ENCODE results near the gene IRX6.

Gene IRX6

GRCh38 chr16:55322327-55322726 is 1.7 kb upstream of the IRX6 start:
- no peak for DNase-seq (ENCODE audit: low read depth in 2 of 2)

GRCh38 chr16:55324285-55325079 is 479 bp downstream of the IRX6 start:
- no peak for DNase-seq (ENCODE audit: low read depth in 2 of 2)

GRCh38 chr16:55325080-55325447 is 1.1 kb downstream of the IRX6 start:
- DNase-seq (ENCODE audit: low read depth in 2 of 2) = no peak

- no peak for DNase-seq (ENCODE audit: low read depth in 2 of 2)
Measured at GRCh38 chr16:55325458-55326109, 1.6 kb downstream of the IRX6 start.

GRCh38 chr16:55326261-55327092 is 2.5 kb downstream of the IRX6 start:
- DNase-seq (ENCODE audit: low read depth in 2 of 2) = no peak

- DNase-seq (ENCODE audit: low read depth in 2 of 2) = no peak
Measured at GRCh38 chr16:55328611-55329569, 4.9 kb downstream of the IRX6 start.

GRCh38 chr16:55329791-55330428 is 5.9 kb downstream of the IRX6 start:
- no peak for DNase-seq (ENCODE audit: low read depth in 2 of 2)

GRCh38 chr16:55330781-55331647 is 7.0 kb downstream of the IRX6 start:
- DNase-seq (ENCODE audit: low read depth in 2 of 2) = no peak

- no peak for DNase-seq (ENCODE audit: low read depth in 2 of 2)
Measured at GRCh38 chr16:55331648-55332185, 7.7 kb downstream of the IRX6 start.

GRCh38 chr16:55333684-55334083 is 9.7 kb downstream of the IRX6 start:
- no peak for DNase-seq (ENCODE audit: low read depth in 2 of 2)

GRCh38 chr16:55338646-55339045 is 14.6 kb downstream of the IRX6 start:
- no peak for DNase-seq (ENCODE audit: low read depth in 2 of 2)

- no peak for DNase-seq (ENCODE audit: low read depth in 2 of 2)
Measured at GRCh38 chr16:55340445-55340844, 16.4 kb downstream of the IRX6 start.

- no peak for DNase-seq (ENCODE audit: low read depth in 2 of 2)
Measured at GRCh38 chr16:55341681-55342080, 17.7 kb downstream of the IRX6 start.

GRCh38 chr16:55346475-55346874 is 22.5 kb downstream of the IRX6 start:
- DNase-seq (ENCODE audit: low read depth in 2 of 2) = no peak

GRCh38 chr16:55349867-55350266 is 25.9 kb downstream of the IRX6 start:
- DNase-seq (ENCODE audit: low read depth in 2 of 2) = no peak

- no peak for DNase-seq (ENCODE audit: low read depth in 2 of 2)
Measured at GRCh38 chr16:55350984-55351383, 27.0 kb downstream of the IRX6 start.

GRCh38 chr16:55351936-55352335 is 27.9 kb downstream of the IRX6 start:
- DNase-seq (ENCODE audit: low read depth in 2 of 2) = no peak

- DNase-seq (ENCODE audit: low read depth in 2 of 2) = no peak
Measured at GRCh38 chr16:55357241-55357640, 33.2 kb downstream of the IRX6 start.

GRCh38 chr16:55359946-55360345 is 35.9 kb downstream of the IRX6 start:
- no peak for DNase-seq (ENCODE audit: low read depth in 2 of 2)

GRCh38 chr16:55364811-55365210 is 40.8 kb downstream of the IRX6 start:
- DNase-seq (ENCODE audit: low read depth in 2 of 2) = no peak
